ENCODE results near the gene PLCD4. TPM values are rescaled to one million over a fixed set of nuclear protein-coding genes. Genes with fewer than 3 reads are reported as not detected.

PLCD4 gene
- total RNA-seq, 1 donor from 2014 or later: 0.93 TPM

- DNase-seq (ENCODE audit: extremely low read depth, low read depth, low spot score): no peak
Measured at GRCh38 chr2:218618102-218618860, 10.6 kb downstream of the PLCD4 start.

DNA sequence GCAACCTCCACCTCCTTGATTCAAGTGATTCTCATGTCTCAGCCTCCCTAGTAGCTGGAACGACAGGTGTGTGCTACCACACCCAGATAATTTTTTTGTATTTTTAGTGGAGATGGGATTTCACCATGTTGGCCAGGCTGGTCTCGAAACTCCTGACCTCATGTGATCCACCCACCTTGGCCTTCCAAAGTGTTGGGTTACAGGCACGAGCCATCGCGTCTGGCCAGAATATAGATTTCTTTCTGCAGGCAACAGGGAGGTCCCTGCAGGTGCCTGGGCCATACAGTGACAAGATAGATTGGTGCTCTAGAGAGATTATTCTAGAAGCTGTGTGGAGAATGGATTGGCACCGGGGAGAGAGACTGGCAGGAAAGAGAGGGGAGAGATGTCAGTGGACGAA, 13.3 kb downstream of the PLCD4 start:
- DNase-seq (ENCODE audit: extremely low read depth, low read depth, low spot score): no peak

GRCh38 chr2:218622606-218623365, 15.1 kb downstream of the PLCD4 start:
- DNase-seq (ENCODE audit: extremely low read depth, low read depth, low spot score): no peak

GRCh38 chr2:218623366-218623705, 15.6 kb downstream of the PLCD4 start:
- DNase-seq (ENCODE audit: extremely low read depth, low read depth, low spot score): no peak

DNA sequence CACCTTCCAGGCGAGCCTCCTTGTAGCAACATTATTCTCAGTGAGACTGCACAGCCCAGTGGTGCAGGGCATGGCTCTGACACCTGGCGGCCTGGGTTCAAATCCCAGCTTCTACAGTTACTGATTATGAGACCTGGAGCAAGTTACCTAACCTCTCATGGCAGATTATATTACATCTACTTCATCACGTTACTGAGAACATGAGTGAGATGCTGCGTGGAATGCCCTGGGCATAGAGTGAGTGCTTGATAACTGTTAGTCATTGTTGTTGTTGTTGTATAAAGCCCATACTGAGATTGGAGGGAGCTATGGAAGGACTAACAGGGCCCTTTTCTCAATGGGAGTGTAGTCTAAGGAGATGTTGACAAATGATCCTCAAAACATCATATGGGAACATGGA, 18.7 kb downstream of the PLCD4 start:
- no peak for DNase-seq (ENCODE audit: extremely low read depth, low read depth, low spot score)

GRCh38 chr2:218627939-218628338, 20.2 kb downstream of the PLCD4 start:
- DNase-seq (ENCODE audit: extremely low read depth, low read depth, low spot score): no peak

DNA sequence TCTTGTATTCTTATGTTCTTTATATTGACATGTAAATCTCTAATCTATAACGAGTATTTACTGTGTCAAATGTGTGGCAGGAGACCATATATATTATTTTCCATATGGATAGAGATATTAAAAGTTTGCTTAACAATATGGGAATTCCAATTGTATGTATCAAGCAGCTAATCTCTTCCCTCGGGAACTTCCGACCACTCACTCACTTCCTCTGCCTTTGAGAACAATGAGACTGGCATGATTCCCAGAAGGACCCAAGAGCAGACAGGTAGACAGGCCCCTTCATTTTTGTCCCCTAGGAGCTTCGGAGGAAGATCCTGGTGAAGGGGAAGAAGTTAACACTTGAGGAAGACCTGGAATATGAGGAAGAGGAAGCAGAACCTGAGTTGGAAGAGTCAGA, 24.1 kb downstream of the PLCD4 start:
- peak; percentile 88 for DNase-seq (ENCODE audit: extremely low read depth, low read depth, low spot score)

GRCh38 chr2:218635719-218636118, 28.0 kb downstream of the PLCD4 start:
- no peak for DNase-seq (ENCODE audit: extremely low read depth, low read depth, low spot score)

GRCh38 chr2:218638372-218638771, 30.7 kb downstream of the PLCD4 start:
- no peak for DNase-seq (ENCODE audit: extremely low read depth, low read depth, low spot score)

GRCh38 chr2:218642121-218642656, 34.5 kb downstream of the PLCD4 start:
- DNase-seq (ENCODE audit: extremely low read depth, low read depth, low spot score): no peak

- DNase-seq (ENCODE audit: extremely low read depth, low read depth, low spot score): no peak
Measured at GRCh38 chr2:218642786-218643185, 35.1 kb downstream of the PLCD4 start.

- no peak for DNase-seq (ENCODE audit: extremely low read depth, low read depth, low spot score)
Measured at GRCh38 chr2:218643751-218644310, 36.1 kb downstream of the PLCD4 start.

DNA sequence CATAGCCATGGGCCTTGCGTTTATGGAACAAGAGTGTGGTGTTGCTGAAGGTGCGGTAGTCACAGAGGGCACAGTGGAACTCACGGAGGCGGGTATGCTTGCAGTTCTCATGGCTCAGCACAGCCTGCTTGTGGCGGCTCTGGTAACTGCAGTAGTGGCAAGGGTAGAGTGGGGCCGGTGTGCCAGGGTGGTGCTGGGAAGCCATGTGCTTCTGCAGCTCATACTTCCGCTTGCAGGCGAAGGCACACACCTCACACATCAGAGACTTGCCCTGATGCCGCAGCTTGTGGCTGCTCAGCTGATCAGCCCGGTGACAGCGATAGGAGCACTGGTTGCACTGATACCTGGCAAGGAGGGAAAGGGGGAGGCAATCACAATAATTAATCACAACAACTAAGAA, 37.0 kb downstream of the PLCD4 start:
- DNase-seq (ENCODE audit: extremely low read depth, low read depth, low spot score): no peak

DNA sequence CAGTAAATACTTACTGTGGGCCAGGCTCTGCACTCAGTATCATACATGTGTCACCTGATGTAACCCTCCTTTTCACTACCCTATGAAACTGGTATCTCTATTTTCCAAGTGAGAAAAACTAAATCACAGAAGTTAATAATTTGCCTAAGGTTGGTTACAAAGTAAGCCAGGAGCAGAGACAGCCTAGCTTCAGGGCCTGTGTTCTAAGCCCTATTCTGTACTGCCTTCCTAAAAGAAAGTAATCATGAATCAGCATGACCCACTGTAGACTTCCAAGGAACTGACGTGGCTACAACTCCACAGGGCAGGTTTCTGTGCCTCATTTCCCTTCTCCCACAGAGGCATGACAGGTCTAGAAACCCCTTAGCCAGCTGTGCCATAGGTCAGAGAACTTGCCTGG, 37.4 kb downstream of the PLCD4 start:
- DNase-seq (ENCODE audit: extremely low read depth, low read depth, low spot score): no peak

DNA sequence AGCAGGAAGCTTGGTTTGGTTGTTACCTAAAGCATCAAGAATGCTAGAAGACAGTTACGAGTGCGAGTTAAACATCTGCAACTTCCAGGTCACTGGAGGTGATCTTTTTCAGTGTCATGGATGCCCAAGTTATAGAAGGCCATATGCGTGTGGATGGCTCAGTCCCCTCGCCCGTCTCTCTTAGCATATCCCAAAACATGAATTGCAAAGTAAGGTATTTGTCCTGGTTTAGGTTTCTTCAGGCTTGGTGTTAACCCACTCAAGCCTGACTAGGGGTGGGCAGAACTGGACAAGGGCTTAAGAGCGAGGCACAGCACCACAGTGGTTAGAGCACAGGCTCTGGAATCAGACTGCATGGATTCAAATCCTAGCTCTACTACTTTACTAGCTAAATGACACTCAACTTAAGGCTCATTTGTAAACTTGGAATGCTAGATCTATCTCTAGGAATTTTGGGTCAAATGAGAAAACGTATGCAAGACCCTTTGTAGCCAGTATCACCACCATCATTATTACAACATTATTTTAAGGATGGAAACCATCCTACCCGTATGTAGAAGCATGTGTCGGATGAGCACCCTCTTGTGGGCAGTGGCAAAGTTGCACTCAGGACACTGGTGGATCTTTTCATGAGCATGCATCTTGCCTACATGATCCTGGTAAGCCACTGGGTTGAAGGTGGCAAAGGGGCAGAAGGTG, 40.5 kb downstream of the PLCD4 start:
- no peak for DNase-seq (ENCODE audit: extremely low read depth, low read depth, low spot score)

- DNase-seq (ENCODE audit: extremely low read depth, low read depth, low spot score): no peak
Measured at GRCh38 chr2:218648787-218649100, 41.0 kb downstream of the PLCD4 start.

DNA sequence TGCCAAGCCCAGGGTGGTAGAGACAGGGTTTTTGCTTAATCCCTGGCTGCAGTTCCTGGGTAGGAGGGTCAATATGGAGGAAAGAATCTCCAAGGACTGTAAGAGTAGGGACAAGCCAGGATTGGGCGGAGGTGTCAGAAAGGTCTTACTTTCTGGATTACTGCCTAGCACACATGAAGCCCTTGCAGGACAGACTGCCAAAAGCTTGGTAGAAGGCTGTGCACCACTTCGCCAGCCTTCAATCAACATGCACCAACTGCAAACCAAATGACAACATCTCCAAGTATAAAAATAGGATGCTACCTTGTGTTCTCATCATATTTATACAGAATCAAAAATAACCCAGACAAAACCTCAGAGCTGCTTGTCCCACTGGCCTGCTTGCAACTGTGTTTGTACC, 48.1 kb downstream of the PLCD4 start:
- no peak for DNase-seq (ENCODE audit: extremely low read depth, low read depth, low spot score)

GRCh38 chr2:218658671-218659257, 51.1 kb downstream of the PLCD4 start:
- DNase-seq (ENCODE audit: extremely low read depth, low read depth, low spot score): no peak

GRCh38 chr2:218659258-218659987, 51.7 kb downstream of the PLCD4 start, which contains the start of the genes BCS1L and ZNF142:
BCS1L (plus strand) TSS chr2:218659683; CDS start chr2:218660988, 1,305 bp downstream.
ZNF142 (minus strand) TSS chr2:218659623; CDS start chr2:218656429, 3,194 bp downstream.
- no peak for DNase-seq (ENCODE audit: extremely low read depth, low read depth, low spot score)

DNA sequence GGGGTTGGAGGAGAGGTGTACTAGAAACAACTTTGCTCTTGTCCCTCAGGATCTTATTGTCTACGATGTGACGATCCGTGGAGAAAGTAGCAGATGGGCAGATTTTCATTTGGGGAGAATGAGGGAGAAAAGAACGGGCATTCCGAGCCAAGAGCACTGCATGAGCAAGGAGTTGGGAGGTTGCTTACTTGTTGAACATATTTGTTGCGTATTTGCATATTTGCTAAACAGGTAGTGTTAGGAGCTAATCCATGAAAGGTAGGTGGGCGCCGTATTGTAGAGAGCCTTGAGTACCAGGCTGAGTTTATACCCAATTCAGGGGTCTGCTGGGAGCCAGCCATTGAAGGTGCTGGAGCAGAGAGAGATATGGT, 52.3 kb downstream of the PLCD4 start:
- DNase-seq (ENCODE audit: extremely low read depth, low read depth, low spot score): no peak

Data from glomerular endothelial cell (primary cell).